Osteoblast (primary cell): ENCODE measurements around the gene VIPR2. TPM values are rescaled to one million over a fixed set of nuclear protein-coding genes. Genes with fewer than 3 reads are reported as not detected.
A peak's percentile ranks its signal among the peaks of the same experiment; 100 is the strongest.

Source experiments
- DNase-seq: peaks from one replicate; pipeline ENCODE4 v3.0.0; 2011; ENCODE audit warnings: low spot score, mixed read lengths; ENCODE audit not compliant: insufficient read length; ENCODE audit errors: missing footprints
- H2AFZ ChIP-seq: 2 replicates; pipeline ENCODE4 v1.6.0; 2011; ENCODE audit warnings: mild to moderate bottlenecking, low read length
- H3K27ac ChIP-seq: 2 replicates; pipeline ENCODE4 v1.5.1; 2011; ENCODE audit warnings: mild to moderate bottlenecking, low read depth, low read length, moderate library complexity
- H3K27me3 ChIP-seq: 2 replicates; pipeline ENCODE4 v1.6.0; 2012; ENCODE audit warnings: mild to moderate bottlenecking, control low read depth, inconsistent platforms, low read length, moderate library complexity; ENCODE audit not compliant: insufficient read depth
- H3K36me3 ChIP-seq: 2 replicates; pipeline ENCODE4 v1.5.1; 2011; ENCODE audit warnings: mild to moderate bottlenecking, low read length, control low read depth, moderate library complexity; ENCODE audit not compliant: insufficient read depth
- H3K4me1 ChIP-seq: 2 replicates; pipeline ENCODE4 v1.5.1; 2011; ENCODE audit warnings: mild to moderate bottlenecking, low read length, control low read depth, moderate library complexity; ENCODE audit not compliant: insufficient read depth
- H3K4me2 ChIP-seq: 2 replicates; pipeline ENCODE4 v1.6.0; 2011; ENCODE audit warnings: mild to moderate bottlenecking, low read length; ENCODE audit not compliant: insufficient read depth
- H3K4me3 ChIP-seq: fragments of 200-600 bp; sonication (generic); 3 replicates; pipeline ENCODE4 v1.5.1; 2012; ENCODE audit warnings: mild to moderate bottlenecking, low read length, inconsistent platforms; ENCODE audit not compliant: insufficient read depth
- H3K79me2 ChIP-seq: 2 replicates; pipeline ENCODE4 v1.6.0; 2012; ENCODE audit warnings: mild to moderate bottlenecking, low read length, control low read depth, inconsistent platforms; ENCODE audit not compliant: insufficient read depth
- H3K9me3 ChIP-seq: 2 replicates; pipeline ENCODE4 v1.5.1; 2011; ENCODE audit warnings: low read depth, low read length, control low read depth
- H4K20me1 ChIP-seq: 2 replicates; pipeline ENCODE4 v1.6.0; 2012; ENCODE audit warnings: mild to moderate bottlenecking, low read length, control low read depth; ENCODE audit not compliant: insufficient read depth
- CTCF ChIP-seq: IDR thresholded peaks from 2 replicates; pipeline ENCODE4 v1.5.1; 2011; ENCODE audit warnings: mild to moderate bottlenecking, low read depth, low read length, moderate library complexity; ENCODE audit errors: extremely low read depth
- total RNA-seq: library from RNA; depleted of rRNA; stranded (reverse); fragments of >200 nt; gene quantifications from 2 replicates; pipeline ENCODE4 v1.2.3, GENCODE V29; 2012

The VIPR2 gene
- total RNA-seq, 1 donor = not detected

GRCh38 chr7:159105832-159106811, 38.5 kb downstream of the VIPR2 start:
- no peaks in the 10 kb centered on the region for H4K20me1 ChIP-seq
- H3K27me3 ChIP-seq = no peaks in the 10 kb centered on the region
- H3K27ac ChIP-seq = no peak overlapping the region
- H2AFZ ChIP-seq = no peak overlapping the region
- H3K79me2 ChIP-seq = no peaks in the 10 kb centered on the region
- DNase-seq = peak; percentile 77
- no peak overlapping the region for H3K4me3 ChIP-seq
- H3K9me3 ChIP-seq = no peaks in the 10 kb centered on the region
- no peaks in the 10 kb centered on the region for H3K36me3 ChIP-seq
- TF ChIP-seq CTCF = no peak
- no peak overlapping the region for H3K4me2 ChIP-seq
- H3K4me1 ChIP-seq = no peaks in the 10 kb centered on the region

GRCh38 chr7:159105066-159105780, 39.4 kb downstream of the VIPR2 start:
- DNase-seq = no peak
- H3K4me1 ChIP-seq = no peaks in the 10 kb centered on the region
- no peaks in the 10 kb centered on the region for H3K79me2 ChIP-seq
- no peak for TF ChIP-seq CTCF
- no peaks in the 10 kb centered on the region for H4K20me1 ChIP-seq
- H3K4me2 ChIP-seq = no peak overlapping the region
- H3K27ac ChIP-seq = no peak overlapping the region
- H3K9me3 ChIP-seq = no peaks in the 10 kb centered on the region
- H3K4me3 ChIP-seq = no peak overlapping the region
- no peaks in the 10 kb centered on the region for H3K27me3 ChIP-seq
- no peaks in the 10 kb centered on the region for H3K36me3 ChIP-seq
- no peak overlapping the region for H2AFZ ChIP-seq

GRCh38 chr7:159104188-159104920, 40.3 kb downstream of the VIPR2 start:
- Histone ChIP-seq H3K4me1 (no peaks in the 10 kb centered on the region), H3K79me2 (no peaks in the 10 kb centered on the region), H3K4me2 (no peak overlapping the region), H3K4me3 (no peak overlapping the region), H3K9me3 (no peaks in the 10 kb centered on the region), H3K27ac (no peak overlapping the region), H3K36me3 (no peaks in the 10 kb centered on the region), H4K20me1 (no peaks in the 10 kb centered on the region), H3K27me3 (no peaks in the 10 kb centered on the region), H2AFZ (no peak overlapping the region)
- no peak for TF ChIP-seq CTCF
- peak; percentile 80 for DNase-seq
